Ovary (tissue), 9 donors: ENCODE measurements around the gene ASB9. TPM values are rescaled to one million over a fixed set of nuclear protein-coding genes. Genes with fewer than 3 reads are reported as not detected.
"Not testable (repeated sequence)": the region's sequence is repeated elsewhere in the genome, so short reads cannot be mapped to it uniquely, and the experiment has no call there.

Source experiments
- DNase-seq, 5 donors: peaks; one replicate each; pipeline ENCODE4 v3.0.0-alpha.2; 2019 to 2020
- H3K27ac ChIP-seq, 2 donors: fragments of 200-600 bp; one replicate each; pipeline versions ENCODE4 v1.5.1 to v1.8.0; 2019 to 2022
- H3K27me3 ChIP-seq: fragments of 200-600 bp; one replicate; pipeline ENCODE4 v1.8.0; 2022
- H3K36me3 ChIP-seq: fragments of 200-600 bp; sonication (generic); one replicate; pipeline ENCODE4 v1.5.1; 2019
- H3K4me1 ChIP-seq: one replicate; pipeline ENCODE4 v1.8.1; 2013; ENCODE audit warnings: mild to moderate bottlenecking, moderate library complexity; ENCODE audit not compliant: insufficient read depth
- H3K4me3 ChIP-seq: fragments of 200-600 bp; sonication (generic); one replicate; pipeline ENCODE4 v1.5.1; 2017
- H3K9me3 ChIP-seq, 2 donors: fragments of 200-600 bp in 1 of 2; sonication (generic) in 1 of 2; one replicate each; pipeline versions ENCODE4 v1.5.1 to v1.8.1; 2013 to 2019; ENCODE audit warnings: mild to moderate bottlenecking in 1 of 2, moderate library complexity in 1 of 2
- EP300 ChIP-seq: sonication (generic); formaldehyde crosslinking; IDR thresholded peaks from one replicate; pipeline ENCODE4 v1.6.1; 2017; ENCODE audit warnings: antibody characterized with exemption
- POLR2A ChIP-seq: fragments of 450-650 bp; IDR thresholded peaks from one replicate; pipeline ENCODE4 v1.6.1; 2017; ENCODE audit warnings: antibody characterized with exemption, mild to moderate bottlenecking, moderate library complexity
- WGBS, 3 donors: extraction: QIAGEN DNeasy Blood & Tissue Kit in 1 of 3; methylation state at CpG; one replicate each; pipeline versions ENCODE4 v1.1.5 to v1.1.7; 2013 to 2017; 5-methylcytosine and 5-hydroxymethylcytosine counted together
- intact Hi-C, 4 donors: fragments of 100-400 bp; cut with DNase I; formaldehyde crosslinking; loops; one replicate each; pipeline versions ENCODE4 v1.11.0 to v1.15.1; 2022 to 2023
- polyA plus RNA-seq, 2 donors: library from polyadenylated mRNA; stranded (reverse); fragments of 200-250 nt in 1 of 2; fragments of 350-450 nt in 1 of 2; fragmentation: Illumina TruSeq in 1 of 2; extraction: RNeasy Lipid Tissue Mini Kit (QIAGEN cat#74804) in 1 of 2; gene quantifications; one replicate each; pipeline ENCODE4 v1.2.3, GENCODE V29; 2013 to 2014
- total RNA-seq, 7 donors: library from RNA; depleted of rRNA in 2 of 7; stranded (reverse); fragments of >200 nt in 2 of 7; fragmentation: NEBNext Ultra II Directional in 3 of 7; extraction: Animal tissue kit (Norgen Biotek cat#: 25700) in 3 of 7; gene quantifications; one replicate each; pipeline versions ENCODE4 v1.1.0 to v1.2.4, GENCODE V29; 2016 to 2023
- TF ChIP-seq, protein P1 (sequence below), 3 donors: fragments of 450-650 bp in 2 of 3; fragments of 200-600 bp in 1 of 3; IDR thresholded peaks; one replicate each; pipeline versions ENCODE4 v1.5.1 to v1.8.0; 2016 to 2022; ENCODE audit warnings: antibody characterized with exemption in 3 of 3, mild to moderate bottlenecking in 1 of 3
- donor health status: DM: no; HTN: no; CAD: no; lungs with moderate emphysema.
- donor health status: DM: no; HTN: no; CAD: no.
- donor health status: Bipolar disorder and iron deficiency.
- donor health status: DM: yes; HTN: yes; CAD: no.
- donor health status: DM: no; HTN: no; CAD: no.
- donor health status: DM: yes; HTN: yes; CAD: no.

The ASB9 gene
- total and polyA plus RNA-seq, 9 donors, result 0.20 to 2.1 (median 0.99) TPM

GRCh38 chrX:15274946-15275345, 5.1 kb upstream of the ASB9 start:
- H3K27me3 ChIP-seq, result no peaks in the 10 kb centered on the region
- no peaks in the 10 kb centered on the region for H3K9me3 ChIP-seq
- WGBS, 3 donors, result 84 to 87% (median 85%) methylated on average over 2 of the region's 2 CpGs
- H3K4me1 ChIP-seq, result no peaks in the 10 kb centered on the region
- H3K27ac ChIP-seq, result no peak overlapping the region
- DNase-seq, result no peak
- no peak overlapping the region for H3K4me3 ChIP-seq
- TF ChIP-seq POLR2A, result no peak
- no peak for TF ChIP-seq EP300
- TF ChIP-seq, protein P1, sequence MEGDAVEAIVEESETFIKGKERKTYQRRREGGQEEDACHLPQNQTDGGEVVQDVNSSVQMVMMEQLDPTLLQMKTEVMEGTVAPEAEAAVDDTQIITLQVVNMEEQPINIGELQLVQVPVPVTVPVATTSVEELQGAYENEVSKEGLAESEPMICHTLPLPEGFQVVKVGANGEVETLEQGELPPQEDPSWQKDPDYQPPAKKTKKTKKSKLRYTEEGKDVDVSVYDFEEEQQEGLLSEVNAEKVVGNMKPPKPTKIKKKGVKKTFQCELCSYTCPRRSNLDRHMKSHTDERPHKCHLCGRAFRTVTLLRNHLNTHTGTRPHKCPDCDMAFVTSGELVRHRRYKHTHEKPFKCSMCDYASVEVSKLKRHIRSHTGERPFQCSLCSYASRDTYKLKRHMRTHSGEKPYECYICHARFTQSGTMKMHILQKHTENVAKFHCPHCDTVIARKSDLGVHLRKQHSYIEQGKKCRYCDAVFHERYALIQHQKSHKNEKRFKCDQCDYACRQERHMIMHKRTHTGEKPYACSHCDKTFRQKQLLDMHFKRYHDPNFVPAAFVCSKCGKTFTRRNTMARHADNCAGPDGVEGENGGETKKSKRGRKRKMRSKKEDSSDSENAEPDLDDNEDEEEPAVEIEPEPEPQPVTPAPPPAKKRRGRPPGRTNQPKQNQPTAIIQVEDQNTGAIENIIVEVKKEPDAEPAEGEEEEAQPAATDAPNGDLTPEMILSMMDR (IDR thresholded peaks at IDR 0.05), result no peak
- no peaks in the 10 kb centered on the region for H3K36me3 ChIP-seq
- intact Hi-C loops, result no loop called here

DNA sequence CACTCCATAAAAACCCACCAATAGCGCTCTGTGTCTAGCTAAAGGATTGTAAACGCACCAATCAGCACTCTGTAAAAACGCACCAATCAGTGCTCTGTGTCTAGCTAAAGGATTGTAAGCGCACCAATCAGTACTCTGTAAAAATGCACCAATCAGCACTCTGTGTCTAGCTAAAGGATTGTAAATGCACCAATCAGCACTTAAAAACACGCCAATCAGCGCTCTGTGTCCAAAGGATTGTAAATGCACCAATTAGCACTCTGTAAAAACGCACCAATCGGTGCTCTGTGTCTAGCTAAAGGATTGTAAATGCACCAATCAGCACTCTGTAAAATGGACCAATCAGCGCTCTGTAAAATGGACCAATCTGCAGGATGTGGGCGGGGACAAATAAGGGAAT, 3.4 kb upstream of the ASB9 start:
- DNase-seq, H3K4me1 ChIP-seq, H3K4me3 ChIP-seq, intact Hi-C loops, H3K27ac ChIP-seq, H3K9me3 ChIP-seq, H3K27me3 ChIP-seq, H3K36me3 ChIP-seq: not testable (repeated sequence)
- 84 to 88% (median 86%) methylated on average over 10 of the region's 10 CpGs for WGBS, 3 donors

GRCh38 chrX:15271757-15272156, 1.9 kb upstream of the ASB9 start:
- no peaks in the 10 kb centered on the region for H3K4me1 ChIP-seq
- H3K27ac ChIP-seq, result no peak overlapping the region
- WGBS, 3 donors, result 76 to 83% (median 78%) methylated on average over 1 of the region's 1 CpG
- no peak for TF ChIP-seq EP300
- TF ChIP-seq, protein P1 (IDR thresholded peaks at IDR 0.05), result no peak
- no peak for TF ChIP-seq POLR2A
- H3K27me3 ChIP-seq, result no peaks in the 10 kb centered on the region
- intact Hi-C loops, result no loop called here
- DNase-seq, result no peak
- no peak overlapping the region for H3K4me3 ChIP-seq
- H3K36me3 ChIP-seq, result no peaks in the 10 kb centered on the region
- H3K9me3 ChIP-seq, result no peaks in the 10 kb centered on the region

DNA sequence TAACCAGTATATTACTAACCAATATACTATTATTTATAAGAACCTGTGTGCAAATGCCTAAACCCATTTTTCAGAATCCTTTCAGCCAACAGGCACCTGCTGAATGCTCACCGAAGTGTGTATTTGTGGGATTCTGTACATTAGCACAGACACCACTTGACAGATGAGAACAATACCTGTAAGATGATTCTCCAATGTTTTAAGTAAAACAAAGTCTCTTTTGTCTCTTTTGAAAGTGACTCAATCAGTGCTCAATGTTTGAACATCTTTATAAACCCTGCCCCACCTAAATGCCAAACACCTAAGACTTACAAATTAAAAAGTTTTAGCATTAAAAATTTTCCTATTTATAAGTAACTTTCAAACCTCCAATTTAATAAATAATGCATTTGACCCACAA, 763 bp downstream of the ASB9 start:
- no peaks in the 10 kb centered on the region for H3K36me3 ChIP-seq
- no peak overlapping the region for H3K27ac ChIP-seq
- no peak for DNase-seq
- WGBS, 3 donors, result 91 to 94% (median 91%) methylated on average over 1 of the region's 1 CpG
- H3K27me3 ChIP-seq, result no peaks in the 10 kb centered on the region
- no peak overlapping the region for H3K4me3 ChIP-seq
- H3K4me1 ChIP-seq, result no peaks in the 10 kb centered on the region
- TF ChIP-seq, protein P1 (IDR thresholded peaks at IDR 0.05), result no peak
- no peak for TF ChIP-seq EP300
- no peak for TF ChIP-seq POLR2A
- intact Hi-C loops, result no loop called here
- H3K9me3 ChIP-seq, result no peaks in the 10 kb centered on the region

DNA sequence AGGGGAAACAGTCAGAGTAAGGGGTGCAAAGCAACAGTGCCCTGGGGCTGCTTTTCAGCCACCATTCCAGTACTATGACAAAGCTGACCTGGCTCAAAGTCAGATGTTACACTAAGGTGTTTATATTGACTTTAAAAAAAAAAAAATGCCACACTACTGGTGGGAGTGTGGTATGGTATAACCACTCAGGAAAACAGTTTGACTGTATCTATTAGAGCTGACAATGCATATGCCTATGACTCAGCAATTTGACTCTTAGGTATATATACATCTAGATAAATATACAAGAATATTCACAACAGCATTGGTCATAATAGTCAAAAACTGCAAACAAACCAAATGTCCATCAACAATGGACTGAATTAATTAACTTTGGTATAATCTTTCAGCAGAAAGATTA, 15.0 kb downstream of the ASB9 start:
- H3K4me3 ChIP-seq, result no peak overlapping the region
- intact Hi-C loops, result no loop called here
- no peaks in the 10 kb centered on the region for H3K9me3 ChIP-seq
- H3K27ac ChIP-seq, result no peak overlapping the region
- no peaks in the 10 kb centered on the region for H3K4me1 ChIP-seq
- DNase-seq, result no peak
- TF ChIP-seq, protein P1 (IDR thresholded peaks at IDR 0.05), result no peak
- TF ChIP-seq POLR2A, result no peak
- no peak for TF ChIP-seq EP300
- no peaks in the 10 kb centered on the region for H3K36me3 ChIP-seq
- H3K27me3 ChIP-seq, result no peaks in the 10 kb centered on the region
